Neural cell (in vitro differentiated cells): ENCODE results near the gene TMC2. TPM values are rescaled to one million over a fixed set of nuclear protein-coding genes. Genes with fewer than 3 reads are reported as not detected.

Experiments
- H2AFZ ChIP-seq: fragments of 200-600, 300-800 bp; sonication (generic), shearing (Covaris generic); 2 replicates; pipeline ENCODE4 v1.6.0; 2014; ENCODE audit warnings: low read depth, mild to moderate bottlenecking, antibody characterized with exemption, low read length, moderate library complexity
- H3F3A ChIP-seq: fragments of 200-600 bp; shearing (Covaris generic); 2 replicates; pipeline ENCODE4 v1.6.1; 2016; ENCODE audit warnings: mild to moderate bottlenecking, moderate library complexity, mixed read lengths, antibody characterized with exemption, low read length; ENCODE audit not compliant: insufficient read depth, poor library complexity, severe bottlenecking
- H3K27ac ChIP-seq: fragments of 200-600, 300-800 bp; sonication (generic), shearing (Covaris generic); 2 replicates; pipeline ENCODE4 v1.5.1; 2014; ENCODE audit warnings: mild to moderate bottlenecking, low read length, moderate library complexity
- H3K27me3 ChIP-seq: fragments of 300-800, 200-600 bp; sonication (generic), shearing (Covaris generic); 2 replicates; pipeline ENCODE4 v1.6.0; 2014; ENCODE audit warnings: mild to moderate bottlenecking, low read depth, low read length, moderate library complexity; ENCODE audit not compliant: insufficient read depth
- H3K36me3 ChIP-seq: fragments of 300-800, 200-600 bp; sonication (generic), shearing (Covaris generic); 2 replicates; pipeline ENCODE4 v1.5.1; 2014; ENCODE audit warnings: mild to moderate bottlenecking, antibody characterized with exemption, low read length, moderate library complexity; ENCODE audit not compliant: insufficient read depth
- H3K4me2 ChIP-seq: fragments of 300-800, 200-600 bp; sonication (generic), shearing (Covaris generic); 2 replicates; pipeline ENCODE4 v1.6.0; 2014; ENCODE audit warnings: mild to moderate bottlenecking, low read length
- H3K4me3 ChIP-seq: fragments of 300-800, 200-600 bp; sonication (generic), shearing (Covaris generic); 2 replicates; pipeline ENCODE4 v1.5.1; 2014; ENCODE audit warnings: mild to moderate bottlenecking, low read length, moderate library complexity
- H3K79me2 ChIP-seq: fragments of 200-600 bp; shearing (Covaris generic); replicated peaks from 2 replicates; pipeline ENCODE4 v1.6.0; 2014; ENCODE audit warnings: mild to moderate bottlenecking, low read length, moderate library complexity; ENCODE audit not compliant: insufficient read depth
- H3K9ac ChIP-seq: fragments of 300-800, 200-600 bp; sonication (generic), shearing (Covaris generic); 2 replicates; pipeline ENCODE4 v1.6.1; 2016; ENCODE audit warnings: mild to moderate bottlenecking, low read length, mixed read lengths
- H3K9me2 ChIP-seq: fragments of 200-600 bp; shearing (Covaris generic); 2 replicates; pipeline ENCODE4 v1.6.1; 2016; ENCODE audit warnings: mild to moderate bottlenecking, low read length, mixed read lengths; ENCODE audit not compliant: insufficient read depth
- H3K9me3 ChIP-seq: fragments of 200-600, 300-800 bp; sonication (generic), shearing (Covaris generic); 2 replicates; pipeline ENCODE4 v1.6.1; 2016; ENCODE audit warnings: mild to moderate bottlenecking, mixed run types, low read length, moderate library complexity, mixed read lengths
- H4K20me1 ChIP-seq: fragments of 200-600 bp; shearing (Covaris generic); 2 replicates; pipeline ENCODE4 v1.6.1; 2016; ENCODE audit warnings: mild to moderate bottlenecking, mixed run types; ENCODE audit not compliant: insufficient read depth
- CTCF ChIP-seq: fragments of 450-650 bp; IDR thresholded peaks from 2 replicates; pipeline ENCODE4 v1.5.1; 2014; ENCODE audit warnings: antibody characterized with exemption, mild to moderate bottlenecking, moderate library complexity; ENCODE audit not compliant: poor library complexity, severe bottlenecking
- EP300 ChIP-seq: fragments of 450-650 bp; conservative IDR thresholded peaks from 2 replicates; pipeline ENCODE4 v1.6.1; 2014; ENCODE audit warnings: antibody characterized with exemption, mild to moderate bottlenecking, moderate library complexity; ENCODE audit not compliant: poor library complexity, severe bottlenecking
- EZH2 ChIP-seq: fragments of 200-600, 300-800 bp; shearing (Covaris generic), sonication (generic); IDR thresholded peaks from 2 replicates; pipeline ENCODE4 v1.6.1; 2014; ENCODE audit warnings: antibody characterized with exemption, low read length, borderline replicate concordance, mild to moderate bottlenecking; ENCODE audit not compliant: insufficient read depth, poor library complexity, severe bottlenecking
- MXI1 ChIP-seq: fragments of 450-650 bp; conservative IDR thresholded peaks from 2 replicates; pipeline ENCODE4 v1.6.1; 2014; ENCODE audit warnings: antibody characterized with exemption, mild to moderate bottlenecking; ENCODE audit not compliant: poor library complexity, severe bottlenecking
- POLR2AphosphoS5 ChIP-seq: IDR thresholded peaks from 2 replicates; pipeline ENCODE4 v1.6.1; 2012
- RAD21 ChIP-seq: fragments of 450-650 bp; conservative IDR thresholded peaks from 2 replicates; pipeline ENCODE4 v1.6.1; 2014; ENCODE audit warnings: antibody characterized with exemption, mild to moderate bottlenecking, moderate library complexity
- REST ChIP-seq: IDR thresholded peaks from 2 replicates; pipeline ENCODE4 v1.6.1; 2012; ENCODE audit warnings: borderline replicate concordance
- SMC3 ChIP-seq: fragments of 450-650 bp; conservative IDR thresholded peaks from 2 replicates; pipeline ENCODE4 v1.6.1; 2014; ENCODE audit warnings: antibody characterized with exemption, mild to moderate bottlenecking, moderate library complexity; ENCODE audit not compliant: poor library complexity
- TAF1 ChIP-seq: IDR thresholded peaks from 2 replicates; pipeline ENCODE4 v1.6.1; 2012; ENCODE audit warnings: low read depth
- polyA plus RNA-seq: library from polyadenylated mRNA; depleted of rRNA; stranded (reverse); fragments of >200 nt; gene quantifications from 2 replicates; pipeline ENCODE4 v1.2.3, GENCODE V29; 2014

Gene TMC2
- polyA plus RNA-seq, 1 donor from 2014 or later, result 0.11 TPM

GRCh38 chr20:2599288-2600006 lies 63.1 kb downstream of the TMC2 start:
- no peak for TF ChIP-seq RAD21
- H3K36me3 ChIP-seq, result no peaks in the 10 kb centered on the region
- no peak overlapping the region for H2AFZ ChIP-seq
- H4K20me1 ChIP-seq, result no peaks in the 10 kb centered on the region
- no peaks in the 10 kb centered on the region for H3K9me3 ChIP-seq
- H3F3A ChIP-seq, result no peaks in the 10 kb centered on the region
- H3K9me2 ChIP-seq, result no peaks in the 10 kb centered on the region
- H3K4me3 ChIP-seq, result no peak overlapping the region
- no peak overlapping the region for H3K9ac ChIP-seq
- H3K27me3 ChIP-seq, result no peaks in the 10 kb centered on the region
- H3K4me2 ChIP-seq, result no peak overlapping the region
- H3K79me2 ChIP-seq, result no peaks in the 10 kb centered on the region
- H3K27ac ChIP-seq, result no peak overlapping the region

- H3K9ac ChIP-seq, result no peak overlapping the region
- H3F3A ChIP-seq, result no peaks in the 10 kb centered on the region
- no peaks in the 10 kb centered on the region for H3K79me2 ChIP-seq
- no peaks in the 10 kb centered on the region for H3K9me2 ChIP-seq
- H3K36me3 ChIP-seq, result no peaks in the 10 kb centered on the region
- H3K27ac ChIP-seq, result no peak overlapping the region
- no peak overlapping the region for H2AFZ ChIP-seq
- no peaks in the 10 kb centered on the region for H3K9me3 ChIP-seq
- H4K20me1 ChIP-seq, result no peaks in the 10 kb centered on the region
- TF ChIP-seq CTCF, result no peak
- no peak for TF ChIP-seq MXI1
- no peak for TF ChIP-seq EZH2
- no peak for TF ChIP-seq POLR2AphosphoS5
- TF ChIP-seq RAD21, result no peak
- TF ChIP-seq REST, result no peak
- no peak for TF ChIP-seq EP300
- no peak for TF ChIP-seq SMC3
- TF ChIP-seq TAF1, result no peak
- no peak overlapping the region for H3K4me2 ChIP-seq
- no peak overlapping the region for H3K4me3 ChIP-seq
- no peaks in the 10 kb centered on the region for H3K27me3 ChIP-seq
Observed at GRCh38 chr20:2602046-2602735, 65.8 kb downstream of the TMC2 start.
